SK-N-SH treated with all-trans-retinoic acid at 6 μM for 48 hours (cell line): ENCODE data around the gene SNX5.

Source experiments
- ATAC-seq: fragments of 200-7000 bp; cut with Tn5 transposase; 3 replicates; pipeline ENCODE4 v1.9.1; 2020; ENCODE audit warnings: mild to moderate bottlenecking, moderate library complexity
- ARNTL ChIP-seq: fragments of 450-650 bp; formaldehyde crosslinking; IDR thresholded peaks from 2 replicates; pipeline ENCODE4 v1.5.0; 2020; ENCODE audit warnings: low read depth, mild to moderate bottlenecking, moderate library complexity, borderline replicate concordance
- BACH2 ChIP-seq: fragments of 250-450 bp; sonication (Bioruptor Pico); IDR thresholded peaks from 2 replicates; pipeline ENCODE4 v1.9.0; 2021; ENCODE audit warnings: mild to moderate bottlenecking, borderline replicate concordance
- ISL1 ChIP-seq: fragments of 250-450 bp; sonication (Bioruptor Pico); IDR thresholded peaks from 2 replicates; pipeline ENCODE4 v2.1.2; 2022; ENCODE audit warnings: mild to moderate bottlenecking, moderate library complexity
- OSR1 ChIP-seq: fragments of 250-450 bp; sonication (Bioruptor Pico); IDR thresholded peaks from 2 replicates; pipeline ENCODE4 v1.8.0; 2022; ENCODE audit warnings: moderate library complexity, mild to moderate bottlenecking, inconsistent platforms
- POU6F1 ChIP-seq: fragments of 250-450 bp; sonication (Bioruptor Pico); IDR thresholded peaks from 2 replicates; pipeline ENCODE4 v1.8.0; 2021; ENCODE audit warnings: low read depth, mild to moderate bottlenecking, moderate library complexity, borderline replicate concordance
- PPARA ChIP-seq: fragments of 250-450 bp; sonication (Bioruptor Pico); IDR thresholded peaks from 2 replicates; pipeline ENCODE4 v1.5.0; 2020; ENCODE audit warnings: mild to moderate bottlenecking, borderline replicate concordance
- SNAI2 ChIP-seq: fragments of 250-450 bp; sonication (Bioruptor Pico); IDR thresholded peaks from 2 replicates; pipeline ENCODE4 v1.5.0; 2020; ENCODE audit warnings: mild to moderate bottlenecking, moderate library complexity
- TCF4 ChIP-seq: fragments of 250-450 bp; sonication (Bioruptor Pico); IDR thresholded peaks from 2 replicates; pipeline ENCODE4 v1.8.0; 2021; ENCODE audit warnings: mild to moderate bottlenecking, moderate library complexity, borderline replicate concordance
- ZC3H10 ChIP-seq: fragments of 250-450 bp; sonication (Bioruptor Pico); IDR thresholded peaks from 2 replicates; pipeline ENCODE4 v1.5.1; 2021; ENCODE audit warnings: mild to moderate bottlenecking, moderate library complexity
- ZFP3 ChIP-seq: fragments of 250-450 bp; sonication (Bioruptor Pico); IDR thresholded peaks from 2 replicates; pipeline ENCODE4 v1.5.0; 2020; ENCODE audit warnings: mild to moderate bottlenecking, moderate library complexity
- ZFP30 ChIP-seq: fragments of 450-650 bp; formaldehyde crosslinking; IDR thresholded peaks from 2 replicates; pipeline ENCODE4 v1.5.0; 2022; ENCODE audit warnings: mild to moderate bottlenecking, moderate library complexity
- ZNF8 ChIP-seq: fragments of 450-650 bp; formaldehyde crosslinking; IDR thresholded peaks from 2 replicates; pipeline ENCODE4 v1.5.0; 2020; ENCODE audit warnings: mild to moderate bottlenecking, moderate library complexity
- TF ChIP-seq, protein P1 (sequence below): fragments of 250-450 bp; sonication (Bioruptor Pico); IDR thresholded peaks from 2 replicates; pipeline ENCODE4 v1.8.0; 2020; ENCODE audit warnings: mild to moderate bottlenecking, moderate library complexity, borderline replicate concordance
- TF ChIP-seq, protein P2 (sequence below): fragments of 250-450 bp; sonication (Bioruptor Pico); IDR thresholded peaks from 2 replicates; pipeline ENCODE4 v1.5.0; 2020; ENCODE audit warnings: mild to moderate bottlenecking, moderate library complexity

SNX5 gene

GRCh38 chr20:17951323-17951722, 17.3 kb downstream of the SNX5 start:
- no peak for TF ChIP-seq PPARA (CRISPR knock-in tag)
- no peak for TF ChIP-seq ZNF8 (CRISPR knock-in tag)
- no peak for TF ChIP-seq POU6F1 (CRISPR knock-in tag)
- no peak for TF ChIP-seq ZC3H10
- TF ChIP-seq, all 23 proteins: peak for 0
- ATAC-seq = no peak

GRCh38 chr20:17950670-17951069, 17.9 kb downstream of the SNX5 start:
- no peak for ATAC-seq
- TF ChIP-seq POU6F1 (CRISPR knock-in tag) = no peak

DNA sequence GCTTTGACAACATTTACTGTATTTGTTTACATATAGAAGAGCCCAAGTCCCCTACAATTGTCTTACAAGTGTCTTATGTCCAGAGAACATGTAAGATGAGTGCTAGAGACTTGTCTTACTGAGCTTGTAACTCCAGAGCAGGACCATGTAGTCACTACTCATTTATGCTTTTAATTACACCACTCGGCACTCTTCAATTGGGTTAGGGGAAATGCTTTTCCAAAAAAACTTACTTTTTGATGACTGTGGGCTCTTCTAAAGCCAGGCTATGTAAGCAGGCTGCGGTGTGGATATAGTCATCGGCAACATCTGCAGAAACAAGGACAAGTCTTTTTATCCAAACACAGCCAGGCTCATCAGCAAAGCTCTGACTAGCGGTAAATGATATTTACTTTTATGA, 18.7 kb downstream of the SNX5 start:
- no peak for ATAC-seq
- TF ChIP-seq ARNTL = no peak
- TF ChIP-seq ISL1 (CRISPR knock-in tag) = no peak
- TF ChIP-seq ZFP3 (CRISPR knock-in tag) = no peak
- TF ChIP-seq SNAI2 (CRISPR knock-in tag) = no peak
- no peak for TF ChIP-seq ZNF8 (CRISPR knock-in tag)
- TF ChIP-seq, protein P1, sequence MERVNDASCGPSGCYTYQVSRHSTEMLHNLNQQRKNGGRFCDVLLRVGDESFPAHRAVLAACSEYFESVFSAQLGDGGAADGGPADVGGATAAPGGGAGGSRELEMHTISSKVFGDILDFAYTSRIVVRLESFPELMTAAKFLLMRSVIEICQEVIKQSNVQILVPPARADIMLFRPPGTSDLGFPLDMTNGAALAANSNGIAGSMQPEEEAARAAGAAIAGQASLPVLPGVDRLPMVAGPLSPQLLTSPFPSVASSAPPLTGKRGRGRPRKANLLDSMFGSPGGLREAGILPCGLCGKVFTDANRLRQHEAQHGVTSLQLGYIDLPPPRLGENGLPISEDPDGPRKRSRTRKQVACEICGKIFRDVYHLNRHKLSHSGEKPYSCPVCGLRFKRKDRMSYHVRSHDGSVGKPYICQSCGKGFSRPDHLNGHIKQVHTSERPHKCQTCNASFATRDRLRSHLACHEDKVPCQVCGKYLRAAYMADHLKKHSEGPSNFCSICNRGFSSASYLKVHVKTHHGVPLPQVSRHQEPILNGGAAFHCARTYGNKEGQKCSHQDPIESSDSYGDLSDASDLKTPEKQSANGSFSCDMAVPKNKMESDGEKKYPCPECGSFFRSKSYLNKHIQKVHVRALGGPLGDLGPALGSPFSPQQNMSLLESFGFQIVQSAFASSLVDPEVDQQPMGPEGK (CRISPR knock-in tag) = no peak
- TF ChIP-seq, protein P2, sequence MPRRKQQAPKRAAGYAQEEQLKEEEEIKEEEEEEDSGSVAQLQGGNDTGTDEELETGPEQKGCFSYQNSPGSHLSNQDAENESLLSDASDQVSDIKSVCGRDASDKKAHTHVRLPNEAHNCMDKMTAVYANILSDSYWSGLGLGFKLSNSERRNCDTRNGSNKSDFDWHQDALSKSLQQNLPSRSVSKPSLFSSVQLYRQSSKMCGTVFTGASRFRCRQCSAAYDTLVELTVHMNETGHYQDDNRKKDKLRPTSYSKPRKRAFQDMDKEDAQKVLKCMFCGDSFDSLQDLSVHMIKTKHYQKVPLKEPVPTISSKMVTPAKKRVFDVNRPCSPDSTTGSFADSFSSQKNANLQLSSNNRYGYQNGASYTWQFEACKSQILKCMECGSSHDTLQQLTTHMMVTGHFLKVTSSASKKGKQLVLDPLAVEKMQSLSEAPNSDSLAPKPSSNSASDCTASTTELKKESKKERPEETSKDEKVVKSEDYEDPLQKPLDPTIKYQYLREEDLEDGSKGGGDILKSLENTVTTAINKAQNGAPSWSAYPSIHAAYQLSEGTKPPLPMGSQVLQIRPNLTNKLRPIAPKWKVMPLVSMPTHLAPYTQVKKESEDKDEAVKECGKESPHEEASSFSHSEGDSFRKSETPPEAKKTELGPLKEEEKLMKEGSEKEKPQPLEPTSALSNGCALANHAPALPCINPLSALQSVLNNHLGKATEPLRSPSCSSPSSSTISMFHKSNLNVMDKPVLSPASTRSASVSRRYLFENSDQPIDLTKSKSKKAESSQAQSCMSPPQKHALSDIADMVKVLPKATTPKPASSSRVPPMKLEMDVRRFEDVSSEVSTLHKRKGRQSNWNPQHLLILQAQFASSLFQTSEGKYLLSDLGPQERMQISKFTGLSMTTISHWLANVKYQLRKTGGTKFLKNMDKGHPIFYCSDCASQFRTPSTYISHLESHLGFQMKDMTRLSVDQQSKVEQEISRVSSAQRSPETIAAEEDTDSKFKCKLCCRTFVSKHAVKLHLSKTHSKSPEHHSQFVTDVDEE = no peak
- TF ChIP-seq OSR1 (CRISPR knock-in tag) = no peak
- TF ChIP-seq BACH2 = no peak
- TF ChIP-seq POU6F1 (CRISPR knock-in tag) = no peak
- TF ChIP-seq TCF4 (CRISPR knock-in tag) = no peak
- TF ChIP-seq, all 23 proteins: peak for 0

DNA sequence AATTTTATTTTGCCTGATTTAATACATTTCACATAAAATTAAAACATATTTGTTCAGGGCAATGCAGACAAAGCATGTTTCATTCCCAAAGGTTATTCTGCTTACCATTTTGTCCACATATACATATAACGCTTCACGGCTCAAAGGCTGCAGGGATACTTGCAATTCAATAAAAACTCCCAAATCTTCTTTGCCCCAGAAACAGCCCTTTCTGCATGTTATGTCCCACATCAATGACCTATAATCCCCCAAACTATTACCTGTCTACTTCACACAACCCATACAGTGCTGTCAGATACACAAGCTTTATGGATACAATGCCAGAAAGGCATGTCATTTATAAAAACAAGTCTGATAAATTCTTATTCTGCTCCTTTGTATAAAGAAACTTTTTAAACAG, 20.2 kb downstream of the SNX5 start:
- ATAC-seq = no peak

More for the DNA sequence above, 20.2 kb downstream of the SNX5 start:
- no peak for TF ChIP-seq POU6F1 (CRISPR knock-in tag)
- no peak for TF ChIP-seq ZFP30 (CRISPR knock-in tag)
- no peak for TF ChIP-seq ISL1 (CRISPR knock-in tag)
- TF ChIP-seq, all 23 proteins: peak for 0
